Neuronal stem cell (in vitro differentiated cells): ENCODE measurements around the gene GABRB1.

Experiments used
- DNase-seq: peaks from one replicate; pipeline ENCODE4 v3.0.0-alpha.2; 2013; ENCODE audit warnings: low spot score
- H2AFZ ChIP-seq: one replicate; pipeline ENCODE4 v1.6.1; 2013; ENCODE audit warnings: mild to moderate bottlenecking, low read length, inconsistent platforms
- H2AK5ac ChIP-seq: 2 replicates; pipeline ENCODE4 v1.6.1; 2013; ENCODE audit warnings: low read depth, mild to moderate bottlenecking, inconsistent platforms, low read length, moderate library complexity, mixed read lengths
- H2BK120ac ChIP-seq: 2 replicates; pipeline ENCODE4 v1.6.1; 2013; ENCODE audit warnings: low read depth, mild to moderate bottlenecking, inconsistent platforms, low read length, moderate library complexity, mixed read lengths
- H2BK12ac ChIP-seq: one replicate; pipeline ENCODE4 v1.6.1; 2013; ENCODE audit warnings: low read length, inconsistent platforms
- H2BK15ac ChIP-seq: 2 replicates; pipeline ENCODE4 v1.6.1; 2013; ENCODE audit warnings: mild to moderate bottlenecking, low read length, inconsistent platforms, mixed read lengths
- H2BK5ac ChIP-seq: one replicate; pipeline ENCODE4 v1.6.1; 2013; ENCODE audit warnings: inconsistent platforms, mild to moderate bottlenecking, low read length, moderate library complexity
- H3K14ac ChIP-seq: one replicate; pipeline ENCODE4 v1.6.1; 2013; ENCODE audit warnings: low read length, inconsistent platforms
- H3K18ac ChIP-seq: 2 replicates; pipeline ENCODE4 v1.6.1; 2013; ENCODE audit warnings: low read length, inconsistent platforms
- H3K23ac ChIP-seq: 2 replicates; pipeline ENCODE4 v1.6.1; 2013; ENCODE audit warnings: low read depth, mild to moderate bottlenecking, mixed read lengths, low read length, inconsistent platforms; ENCODE audit not compliant: poor library complexity
- H3K27ac ChIP-seq: replicated peaks from 3 replicates; pipeline ENCODE4 v1.5.1; 2013; ENCODE audit warnings: low read length, inconsistent platforms
- H3K27me3 ChIP-seq, 3 experiments: 2 replicates each; pipeline ENCODE4 v1.6.1; 2013; ENCODE audit warnings: low read length in 3 of 3, mild to moderate bottlenecking in 2 of 3, inconsistent platforms in 1 of 3, low read depth in 1 of 3, mixed read lengths in 1 of 3, moderate library complexity in 1 of 3; ENCODE audit not compliant: control insufficient read depth in 3 of 3, insufficient read depth in 3 of 3
- H3K36me3 ChIP-seq, 2 donors: replicated peaks in 1 of 2; 2 replicates each; pipeline ENCODE4 v1.6.1; 2013; ENCODE audit warnings: low read length in 2 of 2; ENCODE audit not compliant: control insufficient read depth in 2 of 2, insufficient read depth in 2 of 2
- H3K4ac ChIP-seq: 2 replicates; pipeline ENCODE4 v1.6.1; 2013; ENCODE audit warnings: inconsistent platforms, mild to moderate bottlenecking, low read length, moderate library complexity
- H3K4me1 ChIP-seq, 2 donors: 1 replicate in 1 of 2; 2 replicates in 1 of 2; pipeline ENCODE4 v1.6.1; 2013; ENCODE audit warnings: low read length in 2 of 2, low read depth in 1 of 2; ENCODE audit not compliant: control insufficient read depth in 2 of 2, insufficient read depth in 1 of 2
- H3K4me2 ChIP-seq: one replicate; pipeline ENCODE4 v1.6.1; 2013; ENCODE audit warnings: mild to moderate bottlenecking, low read length, inconsistent platforms; ENCODE audit not compliant: insufficient read depth, poor library complexity, severe bottlenecking
- H3K4me3 ChIP-seq, 2 donors: 2 replicates each; pipeline ENCODE4 v1.5.1; 2013; ENCODE audit warnings: low read length in 2 of 2, mild to moderate bottlenecking in 2 of 2, inconsistent platforms in 1 of 2, moderate library complexity in 1 of 2
- H3K79me1 ChIP-seq: one replicate; pipeline ENCODE4 v1.6.1; 2013; ENCODE audit warnings: low read depth, mild to moderate bottlenecking, inconsistent platforms, low read length, moderate library complexity
- H3K9ac ChIP-seq: one replicate; pipeline ENCODE4 v1.6.1; 2013; ENCODE audit warnings: mild to moderate bottlenecking, low read depth, low read length, inconsistent platforms; ENCODE audit not compliant: poor library complexity
- H3K9me3 ChIP-seq, 2 donors: replicated peaks in 1 of 2; 2 replicates each; pipeline versions ENCODE3 to v1.6.1; 2013; ENCODE audit warnings: low read length in 2 of 2, mild to moderate bottlenecking in 2 of 2, inconsistent platforms in 1 of 2, low read depth in 1 of 2, mixed read lengths in 1 of 2, moderate library complexity in 1 of 2; ENCODE audit not compliant: control insufficient read depth in 2 of 2, insufficient read depth in 1 of 2
- H4K8ac ChIP-seq: one replicate; pipeline ENCODE4 v1.6.1; 2013; ENCODE audit warnings: low read depth, mild to moderate bottlenecking, inconsistent platforms, low read length, moderate library complexity
- H4K91ac ChIP-seq: one replicate; pipeline ENCODE4 v1.6.1; 2013; ENCODE audit warnings: low read length, low read depth, mild to moderate bottlenecking, inconsistent platforms; ENCODE audit not compliant: poor library complexity
- WGBS, 2 donors: extraction: QIAGEN DNeasy Blood & Tissue Kit; methylation state at CpG; one replicate each; pipeline ENCODE4 v1.1.7; 2013; ENCODE audit warnings: missing lambda C conversion rate in 2 of 2, mixed read lengths in 1 of 2; ENCODE audit not compliant: insufficient read length in 2 of 2, insufficient replicate concordance in 1 of 2; ENCODE audit errors: extremely low coverage in 2 of 2; 5-methylcytosine and 5-hydroxymethylcytosine counted together

The GABRB1 gene

DNA sequence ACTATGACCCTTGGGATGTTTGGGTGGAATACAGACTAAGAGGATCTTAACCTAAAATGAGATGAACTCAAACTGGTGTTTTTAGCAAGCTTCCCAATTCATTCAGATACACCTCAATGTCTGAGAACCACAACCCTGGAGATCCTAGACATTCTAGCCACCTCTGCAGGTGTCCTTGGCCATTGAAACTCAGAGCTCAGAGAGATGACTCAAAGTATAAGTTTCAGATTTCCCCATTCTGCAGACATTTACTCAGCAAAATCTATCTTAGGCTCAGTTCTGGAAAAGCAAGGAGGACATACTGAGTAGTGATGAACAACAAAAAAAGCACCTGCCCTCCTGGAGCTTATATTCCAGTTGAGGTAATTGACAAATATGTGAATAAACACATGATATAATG lies 384.4 kb downstream of the GABRB1 start:
- Histone ChIP-seq H3K18ac (no peak overlapping the region), H3K27ac (no peak overlapping the region), H3K4me3 (no peak overlapping the region)

GRCh38 chr4:47418147-47418546 lies 386.8 kb downstream of the GABRB1 start:
- no peak overlapping the region for H3K27ac ChIP-seq
- no peak for DNase-seq
- H3K36me3 ChIP-seq, result no peaks in the 10 kb centered on the region
- H3K4me3 ChIP-seq, result no peak overlapping the region
- H3K23ac ChIP-seq, result no peak overlapping the region
- H2BK12ac ChIP-seq, result no peak overlapping the region
- H3K4me1 ChIP-seq, result peaks cover 0 to 1% of the 10 kb centered on the region in 2 donors
- H4K8ac ChIP-seq, result no peak overlapping the region
- no peak overlapping the region for H3K18ac ChIP-seq
- no peak overlapping the region for H3K9ac ChIP-seq
- H3K79me1 ChIP-seq, result no peaks in the 10 kb centered on the region
- H2BK5ac ChIP-seq, result no peak overlapping the region
- H2BK15ac ChIP-seq, result no peak overlapping the region
- no peak overlapping the region for H3K4me2 ChIP-seq
- H3K27me3 ChIP-seq, result no peaks in the 10 kb centered on the region
- no peak overlapping the region for H2AFZ ChIP-seq
- H3K4ac ChIP-seq, result no peak overlapping the region
- H2AK5ac ChIP-seq, result no peak overlapping the region
- no peak overlapping the region for H4K91ac ChIP-seq
- H3K9me3 ChIP-seq, result no peaks in the 10 kb centered on the region
- WGBS, 2 donors, result no CpG with 5 or more reads among the region's 2 CpGs
- H2BK120ac ChIP-seq, result no peak overlapping the region
- no peak overlapping the region for H3K14ac ChIP-seq

More for the DNA sequence above, 384.4 kb downstream of the GABRB1 start:
- Histone ChIP-seq H3K9ac (no peak overlapping the region), H3K4ac (no peak overlapping the region), H3K14ac (no peak overlapping the region), H3K36me3 (no peaks in the 10 kb centered on the region), H2BK5ac (no peak overlapping the region), H3K4me1 (no peaks in the 10 kb centered on the region), H3K27me3 (no peaks in the 10 kb centered on the region), H3K79me1 (no peaks in the 10 kb centered on the region), H3K9me3 (no peaks in the 10 kb centered on the region), H2BK120ac (no peak overlapping the region), H2BK15ac (no peak overlapping the region), H2AFZ (no peak overlapping the region), H3K4me2 (no peak overlapping the region), H3K23ac (no peak overlapping the region), H4K91ac (no peak overlapping the region), H2BK12ac (no peak overlapping the region), H2AK5ac (no peak overlapping the region), H4K8ac (no peak overlapping the region)
- no peak for DNase-seq

- Histone ChIP-seq H2BK120ac (no peak overlapping the region), H3K79me1 (no peaks in the 10 kb centered on the region), H4K91ac (no peak overlapping the region), H2AFZ (no peak overlapping the region), H3K4me2 (no peak overlapping the region), H2BK15ac (no peak overlapping the region), H2BK12ac (no peak overlapping the region), H3K36me3 (no peaks in the 10 kb centered on the region), H3K27ac (no peak overlapping the region), H3K18ac (no peak overlapping the region), H3K4ac (no peak overlapping the region), H3K9ac (no peak overlapping the region), H2AK5ac (no peak overlapping the region), H3K27me3 (no peaks in the 10 kb centered on the region), H3K4me3 (no peak overlapping the region), H3K23ac (no peak overlapping the region), H3K4me1 (peaks cover 0 to 1% of the 10 kb centered on the region in 2 donors), H2BK5ac (no peak overlapping the region), H3K14ac (no peak overlapping the region), H4K8ac (no peak overlapping the region), H3K9me3 (no peaks in the 10 kb centered on the region)
- WGBS, 2 donors, result no CpG with 5 or more reads among the region's 2 CpGs
- no peak for DNase-seq
Measured at GRCh38 chr4:47419296-47419695, 387.9 kb downstream of the GABRB1 start.

DNA sequence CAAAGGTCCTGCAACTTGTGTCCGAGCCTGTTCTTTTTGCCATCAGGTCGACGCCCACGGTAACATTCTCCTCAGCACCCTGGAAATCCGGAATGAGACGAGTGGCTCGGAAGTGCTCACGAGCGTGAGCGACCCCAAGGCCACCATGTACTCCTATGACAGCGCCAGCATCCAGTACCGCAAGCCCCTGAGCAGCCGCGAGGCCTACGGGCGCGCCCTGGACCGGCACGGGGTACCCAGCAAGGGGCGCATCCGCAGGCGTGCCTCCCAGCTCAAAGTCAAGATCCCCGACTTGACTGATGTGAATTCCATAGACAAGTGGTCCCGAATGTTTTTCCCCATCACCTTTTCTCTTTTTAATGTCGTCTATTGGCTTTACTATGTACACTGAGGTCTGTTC lies 394.3 kb downstream of the GABRB1 start:
- no peak overlapping the region for H3K18ac ChIP-seq
- no peak overlapping the region for H2BK5ac ChIP-seq
- no peak overlapping the region for H4K91ac ChIP-seq
- H3K4me2 ChIP-seq, result no peak overlapping the region
- no peaks in the 10 kb centered on the region for H3K27me3 ChIP-seq
- no peak overlapping the region for H3K4ac ChIP-seq
- H3K14ac ChIP-seq, result no peak overlapping the region
- no peak overlapping the region for H2AFZ ChIP-seq
- no peak overlapping the region for H4K8ac ChIP-seq
- no peak overlapping the region for H2AK5ac ChIP-seq
- H3K4me1 ChIP-seq, result peaks cover 0 to 1% of the 10 kb centered on the region in 2 donors
- no peaks in the 10 kb centered on the region for H3K36me3 ChIP-seq
- no peak overlapping the region for H3K23ac ChIP-seq
- H3K9ac ChIP-seq, result no peak overlapping the region
- no CpG with 5 or more reads among the region's 25 CpGs for WGBS, 2 donors
- H3K27ac ChIP-seq, result no peak overlapping the region
- no peak overlapping the region for H2BK15ac ChIP-seq
- H2BK12ac ChIP-seq, result no peak overlapping the region
- DNase-seq, result no peak
- H2BK120ac ChIP-seq, result no peak overlapping the region
- H3K4me3 ChIP-seq, result no peak overlapping the region
- no peaks in the 10 kb centered on the region for H3K79me1 ChIP-seq
- H3K9me3 ChIP-seq, result no peaks in the 10 kb centered on the region
